Measurements from ENCODE around the gene RIMBP2.

The RIMBP2 gene

GRCh38 chr12:130504840-130505175 lies 211.3 kb downstream of the RIMBP2 start:
- no peak for DNase-seq (ENCODE audit: low read depth)

DNA sequence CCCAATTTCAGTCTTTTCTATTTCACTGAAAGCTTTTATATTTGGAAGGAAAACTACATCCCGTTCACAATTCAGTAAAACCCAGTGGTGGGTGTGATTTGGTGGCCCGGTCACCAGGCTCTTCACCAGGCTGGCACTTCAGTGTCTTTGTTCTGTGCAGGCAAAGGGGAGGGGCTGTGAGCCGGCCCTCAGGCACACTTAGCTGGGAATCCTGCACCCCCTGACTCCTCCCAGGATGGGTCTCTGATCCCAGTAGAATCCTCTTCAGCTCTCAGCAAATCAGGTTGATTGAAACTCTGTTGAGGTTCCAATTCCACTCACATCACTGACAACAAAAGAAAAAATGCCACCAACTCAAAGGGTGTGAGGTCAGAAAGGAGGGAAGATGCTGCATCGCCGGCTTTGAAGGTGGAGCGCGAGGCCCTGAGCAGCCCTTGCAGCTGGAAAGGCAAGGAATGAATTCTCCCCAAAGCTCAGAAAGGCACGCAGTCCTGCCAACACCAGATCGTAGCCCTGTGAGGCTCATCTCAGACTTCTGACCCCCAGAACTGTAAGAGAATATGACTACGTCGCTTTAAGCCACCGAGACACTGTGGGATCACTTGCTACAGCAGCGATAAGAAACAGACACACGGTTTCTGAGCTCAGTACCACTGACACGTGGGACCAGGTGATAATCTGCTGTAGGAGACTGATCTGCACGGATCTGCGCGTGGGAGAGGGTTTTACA lies 211.8 kb downstream of the RIMBP2 start:
- DNase-seq (ENCODE audit: low read depth) = no peak

- no peak for DNase-seq (ENCODE audit: low read depth)
Observed at GRCh38 chr12:130501821-130502220, 214.3 kb downstream of the RIMBP2 start.

- DNase-seq (ENCODE audit: low read depth) = no peak
Observed at GRCh38 chr12:130500835-130501330, 215.2 kb downstream of the RIMBP2 start.

GRCh38 chr12:130499474-130499873 lies 216.6 kb downstream of the RIMBP2 start:
- no peak for DNase-seq (ENCODE audit: low read depth)

GRCh38 chr12:130498589-130499385 lies 217.3 kb downstream of the RIMBP2 start:
- DNase-seq (ENCODE audit: low read depth) = no peak

- DNase-seq (ENCODE audit: low read depth) = no peak
Observed at GRCh38 chr12:130497991-130498390, 218.1 kb downstream of the RIMBP2 start.

DNA sequence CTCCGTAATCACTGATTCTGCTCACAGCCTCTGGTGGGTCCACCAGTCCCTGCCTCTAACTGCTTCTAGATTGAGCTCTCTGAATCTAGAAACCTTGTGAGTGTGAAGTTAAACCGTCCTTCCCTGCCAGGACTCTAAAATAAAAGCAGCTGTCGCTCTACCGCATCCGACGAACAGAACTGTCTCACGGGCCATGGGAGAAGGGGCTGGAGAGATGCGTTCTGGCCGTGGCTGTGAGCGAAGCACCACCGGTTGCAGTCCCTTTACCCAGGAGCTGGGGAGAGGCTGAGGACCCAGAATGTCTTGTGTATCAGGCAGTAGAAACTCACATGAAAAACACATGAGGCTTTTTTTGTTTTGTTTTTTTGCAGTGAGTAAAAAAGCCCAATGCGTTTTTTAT lies 218.8 kb downstream of the RIMBP2 start:
- no peak for DNase-seq (ENCODE audit: low read depth)

- no peak for DNase-seq (ENCODE audit: low read depth)
Observed at GRCh38 chr12:130496516-130497120, 219.5 kb downstream of the RIMBP2 start.

- no peak for DNase-seq (ENCODE audit: low read depth)
Observed at GRCh38 chr12:130495156-130495555, 220.9 kb downstream of the RIMBP2 start.

- no peak for DNase-seq (ENCODE audit: low read depth)
Observed at GRCh38 chr12:130494736-130495135, 221.4 kb downstream of the RIMBP2 start.

DNA sequence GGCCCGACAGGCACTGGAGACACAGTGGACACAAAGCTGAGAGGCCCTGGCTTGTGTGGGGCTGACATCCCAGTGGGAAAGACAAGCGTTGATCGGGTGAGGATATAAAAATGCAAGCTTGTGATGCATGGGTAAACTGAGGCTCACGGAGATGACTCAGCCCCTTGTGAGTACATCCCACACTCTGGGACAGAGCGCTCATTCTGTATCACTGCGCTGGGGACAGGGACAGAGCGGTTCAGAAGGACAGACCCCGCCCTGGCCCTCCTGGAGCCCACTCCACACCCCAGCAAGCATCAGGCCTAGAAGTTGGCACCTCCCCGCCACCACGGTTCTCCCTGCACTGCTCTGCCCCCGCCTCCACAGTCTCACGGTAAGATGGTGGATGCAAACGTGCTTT lies 222.1 kb downstream of the RIMBP2 start:
- no peak for DNase-seq (ENCODE audit: low read depth)

- no peak for DNase-seq (ENCODE audit: low read depth)
Observed at GRCh38 chr12:130491421-130492357, 224.4 kb downstream of the RIMBP2 start.

DNA sequence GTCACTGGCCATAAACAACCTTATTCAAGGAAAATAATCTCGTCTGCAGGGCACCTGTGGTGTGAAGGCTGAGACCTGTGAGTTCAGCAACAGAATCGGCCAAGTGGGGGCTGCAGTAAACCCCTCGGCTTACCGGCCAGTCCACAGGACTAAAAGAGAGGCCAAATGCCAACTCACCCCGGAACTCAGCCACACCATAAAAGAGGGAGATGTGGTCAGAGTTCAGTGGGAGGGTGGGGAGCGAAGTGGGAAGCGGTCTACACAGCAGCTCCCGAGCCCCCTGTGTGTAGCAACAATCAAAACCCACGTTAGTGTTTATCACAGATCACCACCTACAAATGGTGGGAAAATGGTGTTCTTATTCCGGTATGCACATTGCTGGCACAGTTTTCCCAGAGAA lies 225.4 kb downstream of the RIMBP2 start:
- no peak for DNase-seq (ENCODE audit: low read depth)

GRCh38 chr12:130489293-130489692 lies 226.8 kb downstream of the RIMBP2 start:
- DNase-seq (ENCODE audit: low read depth) = no peak

- no peak for DNase-seq (ENCODE audit: low read depth)
Observed at GRCh38 chr12:130488358-130488710, 227.8 kb downstream of the RIMBP2 start.

- no peak for DNase-seq (ENCODE audit: low read depth)
Observed at GRCh38 chr12:130487636-130488357, 228.3 kb downstream of the RIMBP2 start.

- no peak for DNase-seq (ENCODE audit: low read depth)
Observed at GRCh38 chr12:130486891-130487416, 229.1 kb downstream of the RIMBP2 start.

GRCh38 chr12:130486146-130486435 lies 230.0 kb downstream of the RIMBP2 start:
- DNase-seq (ENCODE audit: low read depth) = no peak

DNA sequence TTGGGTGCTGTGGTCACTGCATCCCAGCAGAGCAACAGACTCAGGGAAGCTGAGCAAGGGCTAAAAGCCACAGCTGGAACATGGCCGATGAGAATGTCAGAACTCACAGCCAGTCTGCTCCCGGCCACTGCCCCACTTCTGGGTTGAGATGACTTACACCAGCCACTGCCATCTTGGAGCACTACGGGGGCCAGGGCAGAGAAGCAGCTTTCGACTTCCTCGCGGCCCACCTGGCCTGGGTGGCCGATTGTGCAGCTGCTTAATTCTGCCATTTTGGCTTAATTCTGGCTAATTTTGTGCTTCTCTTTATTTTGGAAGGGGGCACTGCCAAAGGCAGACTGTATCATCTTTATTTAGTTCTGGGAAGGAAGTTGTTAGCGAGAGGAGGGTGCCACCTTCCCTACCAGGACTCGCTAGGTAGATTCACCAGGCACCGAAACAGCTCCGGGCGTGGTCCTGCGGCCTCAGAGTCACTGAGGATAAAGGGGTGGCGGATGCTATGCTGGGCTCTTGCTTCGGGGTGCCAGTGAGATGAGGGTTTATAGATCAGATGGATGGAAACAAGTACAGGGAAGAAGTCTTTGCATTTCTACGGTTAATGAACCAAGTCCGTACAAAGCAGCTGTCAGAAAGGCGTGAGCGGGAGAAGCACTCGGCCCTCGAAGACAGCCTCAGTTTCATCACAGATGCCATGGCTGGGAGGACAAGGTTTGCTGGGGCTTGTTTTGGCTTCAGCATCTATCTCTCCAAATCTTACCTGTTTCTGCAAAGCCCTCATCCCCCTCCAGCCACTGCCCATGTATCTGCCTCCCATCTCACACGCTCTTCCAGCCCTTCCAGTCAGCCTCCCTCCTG lies 230.6 kb downstream of the RIMBP2 start:
- no peak for DNase-seq (ENCODE audit: low read depth)

Measured in stimulated activated CD8-positive, alpha-beta memory T cell treated with anti-CD3 and anti-CD28 coated beads, Interleukin-12 subunit alpha, Interleukin-12 subunit beta, amount 100 ng/mL, for 4 hours (primary cell).